Globus pallidus (tissue), 1 donor: ENCODE data around the gene METTL21C.
A peak's percentile ranks its signal among the peaks of the same experiment; 100 is the strongest.

Experiments
- DNase-seq: peaks from one replicate; pipeline ENCODE4 v3.0.0-alpha.2; 2015; ENCODE audit warnings: low spot score

Gene METTL21C

DNA sequence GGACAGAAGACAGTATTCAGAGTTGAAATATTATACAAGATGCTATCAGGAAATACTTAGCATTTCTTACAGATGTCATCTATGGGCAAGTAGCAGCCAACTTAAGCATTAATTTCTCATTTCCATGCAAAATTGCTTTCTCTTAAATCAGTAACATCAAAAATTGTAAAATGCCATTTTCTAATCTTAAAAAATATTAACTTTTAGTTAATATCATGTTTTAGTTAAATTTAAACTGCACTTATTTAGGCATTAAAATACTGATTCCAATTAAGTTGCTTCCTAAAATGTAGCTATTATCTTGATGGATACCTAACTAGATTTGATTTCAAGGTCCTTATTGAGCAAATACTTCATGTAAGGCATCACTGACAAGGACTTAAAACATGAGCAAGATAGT is 27.8 kb downstream of the METTL21C start:
- DNase-seq, result no peak

- no peak for DNase-seq
Measured at GRCh38 chr13:102659168-102659713, 35.6 kb downstream of the METTL21C start.

- no peak for DNase-seq
Measured at GRCh38 chr13:102658660-102659059, 36.2 kb downstream of the METTL21C start.

GRCh38 chr13:102657630-102658029 is 37.2 kb downstream of the METTL21C start:
- DNase-seq, result no peak

GRCh38 chr13:102654756-102655155 is 40.1 kb downstream of the METTL21C start:
- DNase-seq, result no peak

GRCh38 chr13:102651892-102652291 is 43.0 kb downstream of the METTL21C start:
- no peak for DNase-seq

GRCh38 chr13:102651392-102651791 is 43.5 kb downstream of the METTL21C start:
- DNase-seq, result no peak

DNA sequence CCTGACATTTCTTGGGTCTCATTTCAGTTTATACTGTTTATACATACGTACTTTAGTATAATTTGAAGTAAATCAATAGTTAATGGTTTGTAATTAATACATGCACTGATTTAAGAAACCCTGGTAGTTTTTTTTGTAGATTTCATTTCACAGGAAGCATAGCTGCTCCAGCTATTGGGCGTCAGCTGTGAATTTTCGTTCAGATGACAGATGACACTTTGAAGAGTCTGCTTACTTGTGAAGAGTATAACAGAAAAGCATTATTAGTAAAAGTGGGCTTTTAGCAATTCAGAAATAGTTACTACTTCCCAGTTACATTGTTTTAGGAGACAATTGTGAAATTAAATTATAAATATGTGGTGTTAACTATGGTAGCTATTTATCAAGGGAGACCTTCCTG is 44.4 kb downstream of the METTL21C start:
- DNase-seq, result no peak

DNA sequence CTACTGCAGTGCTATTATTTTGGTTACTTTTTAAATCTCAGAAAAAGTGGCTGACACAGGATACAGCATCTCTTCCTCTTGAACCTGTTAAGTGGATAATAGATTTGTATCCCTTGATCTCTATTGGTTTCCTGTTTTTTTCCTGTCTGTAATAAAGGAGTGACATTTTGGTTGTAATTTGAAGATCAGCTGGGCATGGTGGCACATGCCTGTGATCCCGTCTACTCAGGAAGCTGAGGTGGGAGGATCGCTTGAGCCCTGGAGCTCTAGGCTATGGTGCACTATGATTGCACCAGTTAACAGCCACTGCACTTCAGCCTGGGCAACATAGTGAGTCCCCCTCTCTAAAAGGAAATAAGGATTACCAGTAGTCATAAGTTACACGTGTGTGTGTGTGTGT is 46.8 kb downstream of the METTL21C start:
- no peak for DNase-seq

DNA sequence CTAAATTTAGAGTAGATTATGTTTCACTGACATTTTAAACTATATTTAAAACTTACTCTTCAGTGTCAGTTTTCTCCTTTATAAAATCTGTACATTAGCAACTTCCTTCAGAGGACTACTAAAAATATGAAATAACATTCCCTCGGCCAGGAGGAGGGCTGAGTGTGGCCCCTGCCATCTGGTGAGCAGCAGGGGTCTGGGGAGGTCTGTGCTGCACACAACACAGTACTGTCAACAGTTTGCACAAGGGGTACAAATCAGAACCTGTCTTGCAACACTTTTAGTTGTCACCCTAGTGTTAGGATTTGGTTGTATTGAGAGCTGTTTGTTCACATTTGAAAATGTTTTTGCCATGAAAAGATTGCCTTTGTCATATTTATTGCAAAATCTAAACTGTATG is 49.1 kb downstream of the METTL21C start:
- no peak for DNase-seq

- no peak for DNase-seq
Measured at GRCh38 chr13:102643656-102644055, 51.2 kb downstream of the METTL21C start.

GRCh38 chr13:102642475-102642874 is 52.4 kb downstream of the METTL21C start:
- peak; percentile 26 for DNase-seq

- DNase-seq, result no peak
Measured at GRCh38 chr13:102642029-102642428, 52.8 kb downstream of the METTL21C start.

- no peak for DNase-seq
Measured at GRCh38 chr13:102638741-102639140, 56.1 kb downstream of the METTL21C start.
